Measurements from ENCODE around the gene TMEM198. TPM values are rescaled to one million over a fixed set of nuclear protein-coding genes. Genes with fewer than 3 reads are reported as not detected.

Gene TMEM198
- polyA plus RNA-seq, 1 donor (not counting 4 experiments of a cell fraction or from before 2014, with no cell fraction given), result 0.81 TPM

GRCh38 chr2:219555956-219556355 lies 12.1 kb downstream of the TMEM198 start:
- TF ChIP-seq EZH2 (IDR thresholded peaks at IDR 0.05; ENCODE audit: low read length) (no peak), CTCF (optimal IDR thresholded peaks at IDR 0.05 in 1 of 3, IDR thresholded peaks at IDR 0.05 in 1 of 3, conservative IDR thresholded peaks at IDR 0.05 in 1 of 3; ENCODE audit: extremely low read depth in 1 of 3, insufficient read depth in 2 of 3, low read length in 3 of 3) (no peak)
- Histone ChIP-seq H3K79me2 (ENCODE audit: control insufficient read depth, insufficient read depth, low read length) (no peaks in the 10 kb centered on the region), H3K9me3 (ENCODE audit: control insufficient read depth, low read depth, low read length) (no peaks in the 10 kb centered on the region), H3K4me3 (ENCODE audit: control insufficient read depth in 2 of 3, extremely low read depth in 1 of 3, insufficient read depth in 2 of 3, low read depth in 1 of 3, low read length in 3 of 3) (no peak overlapping the region), H3K36me3 (ENCODE audit: control insufficient read depth in 2 of 2, extremely low read depth in 1 of 2, insufficient read depth in 2 of 2, low read length in 2 of 2) (no peaks in the 10 kb centered on the region), H2AFZ (ENCODE audit: control insufficient read depth, low read length) (no peak overlapping the region), H3K9me1 (ENCODE audit: control insufficient read depth, extremely low read depth, insufficient read depth, low read length) (no peaks in the 10 kb centered on the region), H3K27me3 (ENCODE audit: control insufficient read depth, extremely low read depth, insufficient read depth, low read length) (peaks cover 9% of the 10 kb centered on the region), H3K4me1 (ENCODE audit: control insufficient read depth, extremely low read depth, insufficient read depth, low read length) (no peaks in the 10 kb centered on the region), H3K9ac (ENCODE audit: control insufficient read depth, extremely low read depth, insufficient read depth, low read length) (no peak overlapping the region), H3K4me2 (ENCODE audit: control insufficient read depth, extremely low read depth, insufficient read depth, low read depth, low read length) (no peak overlapping the region), H3K27ac (ENCODE audit: control insufficient read depth, insufficient read depth, low read length) (no peak overlapping the region), H4K20me1 (ENCODE audit: control insufficient read depth, extremely low read depth, insufficient read depth, low read length) (no peaks in the 10 kb centered on the region)
- DNase-seq (ENCODE audit: low read depth, low spot score), result no peak
- no peak for FAIRE-seq
- dilution Hi-C loops (cut with MboI; ENCODE audit: extremely low pct_ligation_motif_present, low sequenced_read_pairs), result no loop called here

- dilution Hi-C loops (cut with MboI; ENCODE audit: extremely low pct_ligation_motif_present, low sequenced_read_pairs), result no loop called here
- FAIRE-seq (no peak), DNase-seq (ENCODE audit: low read depth, low spot score) (no peak)
- no peaks in the 10 kb centered on the region for H3K9me3 ChIP-seq (ENCODE audit: control insufficient read depth, low read depth, low read length)
- H2AFZ ChIP-seq (ENCODE audit: control insufficient read depth, low read length), result no peak overlapping the region
- H3K4me3 ChIP-seq (ENCODE audit: control insufficient read depth in 2 of 3, extremely low read depth in 1 of 3, insufficient read depth in 2 of 3, low read depth in 1 of 3, low read length in 3 of 3), result no peak overlapping the region
- TF ChIP-seq EZH2 (IDR thresholded peaks at IDR 0.05; ENCODE audit: low read length) (no peak), CTCF (optimal IDR thresholded peaks at IDR 0.05 in 1 of 3, IDR thresholded peaks at IDR 0.05 in 1 of 3, conservative IDR thresholded peaks at IDR 0.05 in 1 of 3; ENCODE audit: extremely low read depth in 1 of 3, insufficient read depth in 2 of 3, low read length in 3 of 3) (no peak)
- no peak overlapping the region for H3K27ac ChIP-seq (ENCODE audit: control insufficient read depth, insufficient read depth, low read length)
- no peaks in the 10 kb centered on the region for H3K79me2 ChIP-seq (ENCODE audit: control insufficient read depth, insufficient read depth, low read length)
- peaks cover 9% of the 10 kb centered on the region for H3K27me3 ChIP-seq (ENCODE audit: control insufficient read depth, extremely low read depth, insufficient read depth, low read length)
- no peaks in the 10 kb centered on the region for H3K4me1 ChIP-seq (ENCODE audit: control insufficient read depth, extremely low read depth, insufficient read depth, low read length)
- H3K36me3 ChIP-seq (ENCODE audit: control insufficient read depth in 2 of 2, extremely low read depth in 1 of 2, insufficient read depth in 2 of 2, low read length in 2 of 2), result no peaks in the 10 kb centered on the region
- H4K20me1 ChIP-seq (ENCODE audit: control insufficient read depth, extremely low read depth, insufficient read depth, low read length), result no peaks in the 10 kb centered on the region
- no peak overlapping the region for H3K4me2 ChIP-seq (ENCODE audit: control insufficient read depth, extremely low read depth, insufficient read depth, low read depth, low read length)
- H3K9ac ChIP-seq (ENCODE audit: control insufficient read depth, extremely low read depth, insufficient read depth, low read length), result no peak overlapping the region
- no peaks in the 10 kb centered on the region for H3K9me1 ChIP-seq (ENCODE audit: control insufficient read depth, extremely low read depth, insufficient read depth, low read length)
Observed at GRCh38 chr2:219556413-219556812, 12.6 kb downstream of the TMEM198 start.

Measured in keratinocyte (primary cell).